GM13976 (cell line): Measurements from ENCODE around the gene ALDH18A1.

ENCODE experiments used
- DNase-seq: peaks from one replicate; pipeline ENCODE4 v3.0.0; 2012; ENCODE audit warnings: low spot score
- in situ Hi-C: fragments of 300-500 bp; cut with MboI; formaldehyde crosslinking; loops from one replicate; pipeline ENCODE4 v1.12.0; 2022; ENCODE audit warnings: low sequenced_read_pairs, mixed read lengths, inconsistent platforms; ENCODE audit not compliant: unreplicated experiment
- TF ChIP-seq, protein P1 (sequence below): IDR thresholded peaks from 2 replicates; pipeline ENCODE4 v1.5.1; 2012; ENCODE audit warnings: borderline replicate concordance, mild to moderate bottlenecking; ENCODE audit not compliant: insufficient read depth; ENCODE audit errors: extremely low read depth, missing control alignments, control extremely low read depth

Gene ALDH18A1

DNA sequence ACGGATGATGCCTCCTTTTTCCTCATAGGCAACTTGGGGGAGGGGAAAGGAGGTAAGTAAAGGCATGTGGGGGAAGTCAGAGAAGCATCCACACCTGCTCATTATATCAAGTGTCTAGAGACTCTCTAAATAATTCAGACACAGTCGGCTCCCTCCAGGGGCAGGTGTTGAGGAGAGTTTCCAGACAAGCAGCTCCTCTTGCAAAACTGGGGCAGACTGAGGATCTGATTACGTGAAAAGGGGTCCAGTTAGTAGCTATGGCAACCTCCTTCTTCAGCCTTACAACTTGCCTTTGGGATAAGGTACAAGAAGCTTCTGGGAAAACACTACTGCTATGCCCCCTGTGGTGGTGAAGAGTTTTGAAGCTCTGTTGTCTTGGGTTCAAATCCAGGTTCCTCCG, 56.4 kb downstream of the ALDH18A1 start:
- in situ Hi-C loops = loop anchor here (25.0 kb wide), 1 partner anchor 413 kb away; the partner anchor contains the start of gene ACSM6
- DNase-seq = no peak
- TF ChIP-seq, protein P1, sequence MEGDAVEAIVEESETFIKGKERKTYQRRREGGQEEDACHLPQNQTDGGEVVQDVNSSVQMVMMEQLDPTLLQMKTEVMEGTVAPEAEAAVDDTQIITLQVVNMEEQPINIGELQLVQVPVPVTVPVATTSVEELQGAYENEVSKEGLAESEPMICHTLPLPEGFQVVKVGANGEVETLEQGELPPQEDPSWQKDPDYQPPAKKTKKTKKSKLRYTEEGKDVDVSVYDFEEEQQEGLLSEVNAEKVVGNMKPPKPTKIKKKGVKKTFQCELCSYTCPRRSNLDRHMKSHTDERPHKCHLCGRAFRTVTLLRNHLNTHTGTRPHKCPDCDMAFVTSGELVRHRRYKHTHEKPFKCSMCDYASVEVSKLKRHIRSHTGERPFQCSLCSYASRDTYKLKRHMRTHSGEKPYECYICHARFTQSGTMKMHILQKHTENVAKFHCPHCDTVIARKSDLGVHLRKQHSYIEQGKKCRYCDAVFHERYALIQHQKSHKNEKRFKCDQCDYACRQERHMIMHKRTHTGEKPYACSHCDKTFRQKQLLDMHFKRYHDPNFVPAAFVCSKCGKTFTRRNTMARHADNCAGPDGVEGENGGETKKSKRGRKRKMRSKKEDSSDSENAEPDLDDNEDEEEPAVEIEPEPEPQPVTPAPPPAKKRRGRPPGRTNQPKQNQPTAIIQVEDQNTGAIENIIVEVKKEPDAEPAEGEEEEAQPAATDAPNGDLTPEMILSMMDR = no peak

DNA sequence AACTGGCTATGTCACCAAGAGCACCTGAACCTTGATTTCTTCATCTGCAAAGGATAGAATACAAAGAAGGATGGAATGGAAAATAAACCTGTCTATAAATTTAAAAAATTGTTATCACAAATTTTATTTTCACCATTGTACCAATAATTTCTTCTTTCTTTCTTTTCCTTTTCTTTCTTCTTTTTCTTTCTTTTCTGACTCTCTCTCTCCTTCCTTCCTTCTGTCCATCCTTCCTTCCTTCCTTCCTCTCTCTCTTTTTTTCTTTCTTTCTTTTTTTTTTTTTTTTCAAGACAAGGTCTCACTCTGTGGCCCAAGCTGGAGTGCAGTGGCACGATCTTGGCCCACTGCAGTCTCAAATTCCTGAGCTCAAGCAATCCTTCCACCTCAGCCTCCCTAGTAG, 58.7 kb downstream of the ALDH18A1 start:
- TF ChIP-seq, protein P1 = no peak
- in situ Hi-C loops = loop anchor here (25.0 kb wide), 1 partner anchor 460 kb away; no protein-coding TSS in a partner anchor

DNA sequence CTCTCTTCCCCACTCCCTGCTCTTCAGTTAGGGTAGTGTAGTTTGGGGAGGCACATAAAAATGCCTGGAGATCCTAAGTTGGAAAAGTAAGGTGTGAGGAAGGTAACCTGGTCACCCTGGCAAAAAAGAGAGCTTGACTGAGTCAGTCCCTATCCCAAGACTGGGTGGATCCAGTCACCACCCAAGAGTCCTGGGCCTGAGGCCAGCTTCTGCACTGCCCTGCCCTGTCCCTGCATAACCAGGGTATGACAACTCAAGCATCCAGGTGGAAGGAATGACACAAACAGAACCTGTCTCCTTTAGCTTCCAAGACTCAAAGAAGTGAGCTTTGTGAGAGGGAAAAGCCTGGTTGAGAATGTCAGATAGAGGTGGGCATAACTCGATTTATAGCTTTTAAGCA, 68.5 kb downstream of the ALDH18A1 start:
- in situ Hi-C loops = loop anchor here (25.0 kb wide), 1 partner anchor 451 kb away; no protein-coding TSS in a partner anchor
- DNase-seq = no peak

More for the DNA sequence above, 58.7 kb downstream of the ALDH18A1 start:
- no peak for DNase-seq

DNA sequence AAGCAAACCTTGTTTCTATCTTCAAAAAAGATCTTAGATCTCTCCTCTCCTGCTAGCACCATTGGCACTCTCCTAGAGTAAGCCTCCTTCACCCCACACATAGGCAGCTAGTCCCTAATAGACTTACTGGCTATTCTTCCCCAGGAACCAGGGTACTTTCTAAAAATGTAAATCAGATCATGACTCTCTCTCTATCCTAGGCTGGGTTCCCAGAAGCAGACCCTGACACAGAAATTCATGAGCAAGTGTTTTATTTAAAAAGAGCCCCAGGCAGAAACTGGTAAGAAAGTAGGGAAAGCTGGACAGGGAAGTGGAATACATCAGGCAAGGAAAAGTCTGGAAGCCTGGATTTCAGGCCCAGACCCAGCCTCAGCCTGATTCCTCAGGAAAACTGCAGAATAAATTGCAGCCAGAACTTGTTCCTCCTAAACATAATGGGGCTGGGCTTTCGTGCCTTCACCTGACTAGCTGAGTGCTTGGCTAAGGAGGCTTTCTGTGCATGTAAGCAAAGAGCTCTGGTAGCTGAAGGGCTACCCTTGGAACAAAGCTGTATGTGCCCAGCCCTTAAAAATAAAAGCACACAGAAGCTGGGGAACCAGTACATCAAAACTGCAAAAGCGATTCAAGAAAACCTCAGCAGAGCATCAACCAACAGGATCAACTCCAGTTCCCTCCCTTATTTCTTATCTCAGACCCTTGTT, 76.5 kb downstream of the ALDH18A1 start:
- in situ Hi-C loops = loop anchor here (25.0 kb wide), 1 partner anchor 443 kb away; no protein-coding TSS in a partner anchor
- DNase-seq = no peak
- TF ChIP-seq, protein P1 = no peak

More for the DNA sequence above, 68.5 kb downstream of the ALDH18A1 start:
- TF ChIP-seq, protein P1 = no peak

DNA sequence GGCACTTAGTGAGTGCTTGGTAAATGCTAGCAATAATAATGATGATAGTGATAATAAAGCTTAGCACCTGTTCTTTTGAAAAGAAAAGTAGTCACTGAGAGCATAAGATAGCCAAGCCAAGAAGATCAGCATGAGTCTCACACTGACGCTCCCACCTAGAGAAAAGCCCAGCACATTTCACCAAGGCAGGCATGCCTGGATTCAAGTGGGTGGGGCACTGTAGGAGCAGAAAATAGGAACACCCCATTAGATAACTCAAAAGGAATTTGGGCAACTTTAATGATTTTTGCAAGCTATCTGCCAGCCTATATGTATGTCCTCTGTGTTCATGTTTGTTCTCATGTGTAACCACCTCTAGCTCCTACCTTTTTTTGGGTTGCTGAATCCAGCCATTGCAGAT, 77.2 kb downstream of the ALDH18A1 start:
- in situ Hi-C loops = loop anchor here (25.0 kb wide), 1 partner anchor 442 kb away; no protein-coding TSS in a partner anchor
- TF ChIP-seq, protein P1 = no peak
- no peak for DNase-seq

DNA sequence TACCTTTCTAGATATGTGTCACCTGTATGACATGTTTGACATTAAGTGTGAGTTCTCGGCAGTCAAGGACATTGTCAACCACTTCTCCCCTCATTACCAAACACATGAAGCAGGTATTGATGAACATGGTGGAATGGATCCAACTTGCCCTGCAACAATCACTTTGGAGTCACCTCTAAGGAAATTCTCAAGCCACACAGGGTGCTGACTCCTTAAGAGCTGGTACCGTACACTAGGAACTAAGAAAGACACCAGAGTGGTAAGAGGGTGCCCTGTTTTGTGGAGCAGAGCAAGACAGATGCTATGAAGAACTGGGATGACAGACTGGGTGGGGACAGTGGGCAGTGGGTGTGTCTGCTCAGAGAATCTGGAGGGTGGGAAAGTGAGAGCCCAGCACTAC, 77.9 kb downstream of the ALDH18A1 start:
- DNase-seq = no peak
- TF ChIP-seq, protein P1 = no peak
- in situ Hi-C loops = loop anchor here (25.0 kb wide), 1 partner anchor 441 kb away; no protein-coding TSS in a partner anchor
